ENCODE data around the gene KAT2A. TPM values are rescaled to one million over a fixed set of nuclear protein-coding genes. Genes with fewer than 3 reads are reported as not detected.

Gene KAT2A
- total RNA-seq, 1 experiment from 2014 or later, result 44.8 TPM

DNA sequence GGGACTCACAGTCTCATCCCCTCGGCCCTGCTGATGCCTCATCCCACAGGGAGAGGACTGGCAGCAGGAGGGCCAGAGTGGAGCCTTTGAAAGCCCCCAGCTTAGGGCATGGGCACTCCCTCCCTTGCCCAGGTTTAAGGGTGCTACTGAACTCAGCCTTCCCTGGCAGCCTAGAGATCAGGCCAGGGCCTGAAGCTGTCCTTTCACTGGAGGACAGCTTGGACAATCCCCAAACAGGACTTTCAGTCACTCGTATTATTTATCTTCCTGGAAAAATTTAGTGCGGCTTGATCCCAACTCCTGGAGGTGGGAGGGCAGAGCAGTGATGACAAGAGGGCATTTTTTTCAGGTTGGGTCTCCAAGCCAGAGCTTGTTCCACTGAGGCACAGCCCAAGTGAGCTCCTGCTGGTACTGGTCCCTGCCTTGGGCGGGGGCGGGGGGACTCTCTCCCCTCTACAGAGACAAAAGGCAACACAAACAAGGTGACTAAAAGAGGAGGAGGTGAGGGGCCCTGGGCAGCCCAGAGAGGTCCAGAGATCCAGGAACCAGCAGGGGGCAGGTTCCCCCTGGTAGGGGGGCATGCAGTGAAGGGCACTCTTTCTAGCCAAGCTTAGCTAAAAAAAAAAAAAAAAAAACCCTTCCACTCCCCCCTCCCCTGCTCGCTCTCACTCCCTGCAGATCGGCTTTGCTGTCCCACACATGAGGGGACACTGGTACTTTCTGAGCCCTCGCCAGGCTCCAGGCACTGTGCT lies 24.6 kb downstream of the KAT2A start (continued):
- TF ChIP-seq, protein P1, sequence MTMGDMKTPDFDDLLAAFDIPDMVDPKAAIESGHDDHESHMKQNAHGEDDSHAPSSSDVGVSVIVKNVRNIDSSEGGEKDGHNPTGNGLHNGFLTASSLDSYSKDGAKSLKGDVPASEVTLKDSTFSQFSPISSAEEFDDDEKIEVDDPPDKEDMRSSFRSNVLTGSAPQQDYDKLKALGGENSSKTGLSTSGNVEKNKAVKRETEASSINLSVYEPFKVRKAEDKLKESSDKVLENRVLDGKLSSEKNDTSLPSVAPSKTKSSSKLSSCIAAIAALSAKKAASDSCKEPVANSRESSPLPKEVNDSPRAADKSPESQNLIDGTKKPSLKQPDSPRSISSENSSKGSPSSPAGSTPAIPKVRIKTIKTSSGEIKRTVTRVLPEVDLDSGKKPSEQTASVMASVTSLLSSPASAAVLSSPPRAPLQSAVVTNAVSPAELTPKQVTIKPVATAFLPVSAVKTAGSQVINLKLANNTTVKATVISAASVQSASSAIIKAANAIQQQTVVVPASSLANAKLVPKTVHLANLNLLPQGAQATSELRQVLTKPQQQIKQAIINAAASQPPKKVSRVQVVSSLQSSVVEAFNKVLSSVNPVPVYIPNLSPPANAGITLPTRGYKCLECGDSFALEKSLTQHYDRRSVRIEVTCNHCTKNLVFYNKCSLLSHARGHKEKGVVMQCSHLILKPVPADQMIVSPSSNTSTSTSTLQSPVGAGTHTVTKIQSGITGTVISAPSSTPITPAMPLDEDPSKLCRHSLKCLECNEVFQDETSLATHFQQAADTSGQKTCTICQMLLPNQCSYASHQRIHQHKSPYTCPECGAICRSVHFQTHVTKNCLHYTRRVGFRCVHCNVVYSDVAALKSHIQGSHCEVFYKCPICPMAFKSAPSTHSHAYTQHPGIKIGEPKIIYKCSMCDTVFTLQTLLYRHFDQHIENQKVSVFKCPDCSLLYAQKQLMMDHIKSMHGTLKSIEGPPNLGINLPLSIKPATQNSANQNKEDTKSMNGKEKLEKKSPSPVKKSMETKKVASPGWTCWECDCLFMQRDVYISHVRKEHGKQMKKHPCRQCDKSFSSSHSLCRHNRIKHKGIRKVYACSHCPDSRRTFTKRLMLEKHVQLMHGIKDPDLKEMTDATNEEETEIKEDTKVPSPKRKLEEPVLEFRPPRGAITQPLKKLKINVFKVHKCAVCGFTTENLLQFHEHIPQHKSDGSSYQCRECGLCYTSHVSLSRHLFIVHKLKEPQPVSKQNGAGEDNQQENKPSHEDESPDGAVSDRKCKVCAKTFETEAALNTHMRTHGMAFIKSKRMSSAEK (CRISPR knock-in tag; IDR thresholded peaks at IDR 0.05; ENCODE audit: borderline replicate concordance), result no peak

GRCh38 chr17:42094375-42095069 lies 26.6 kb downstream of the KAT2A start:
- Mint-ChIP-seq H3K9me3 (no peaks in the 10 kb centered on the region), H3K27ac (no peak overlapping the region; the same call in 1 of the 2 replicates), H3K4me1 (peaks cover 28% of the 10 kb centered on the region), H3K27me3 (ENCODE audit: low read depth) (peaks cover 33% of the 10 kb centered on the region), H3K36me3 (no peaks in the 10 kb centered on the region), H3K4me3 (no peak overlapping the region)
- CTCF ChIA-PET, result interaction anchor here (0.7 to 1.1 kb wide), 4 partner anchors 21 to 67 kb away, joined by 3 to 4 read pairs (median 4); no protein-coding TSS in a partner anchor
- POLR2A ChIA-PET, result no interaction called here
- DNase-seq (ENCODE audit: low spot score), result no peak
- no peak for ATAC-seq
- TF ChIP-seq E2F5 (CRISPR knock-in tag; IDR thresholded peaks at IDR 0.05), result no peak
- no peak for TF ChIP-seq ZNF317 (CRISPR knock-in tag; IDR thresholded peaks at IDR 0.05; ENCODE audit: borderline replicate concordance, low read depth)
- TF ChIP-seq NFATC4 (CRISPR knock-in tag; IDR thresholded peaks at IDR 0.05), result no peak
- no peak for TF ChIP-seq NR1H2 (CRISPR knock-in tag; IDR thresholded peaks at IDR 0.05)

DNA sequence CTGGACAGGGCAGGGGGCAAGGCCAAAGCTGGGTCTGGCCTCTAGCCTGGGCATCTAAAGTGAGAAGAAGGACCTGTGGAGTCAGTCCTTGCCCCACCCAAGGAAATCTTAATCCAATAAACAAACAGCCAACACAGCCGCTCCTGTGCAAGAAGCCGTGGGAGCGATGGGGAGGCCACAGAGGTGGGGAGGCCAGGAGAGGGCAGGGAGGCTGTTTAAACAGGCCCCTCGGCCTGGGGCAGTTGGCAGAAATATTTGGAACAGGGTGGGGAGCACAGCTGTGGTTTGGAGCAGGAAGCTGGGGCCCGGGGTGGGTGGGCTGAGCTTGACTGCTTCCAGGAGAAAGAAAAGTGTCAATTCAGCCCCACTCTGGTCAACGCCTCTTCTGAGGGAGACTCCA lies 28.2 kb downstream of the KAT2A start:
- Mint-ChIP-seq H3K4me3 (no peak overlapping the region), H3K27ac (no peak overlapping the region), H3K9me3 (no peaks in the 10 kb centered on the region), H3K36me3 (no peaks in the 10 kb centered on the region), H3K4me1 (peaks cover 25% of the 10 kb centered on the region), H3K27me3 (ENCODE audit: low read depth) (peaks cover 23% of the 10 kb centered on the region)
- ChIA-PET POLR2A (interaction anchor here (0.6 kb wide), 1 partner anchor 28 kb away, joined by 5 read pairs; no protein-coding TSS in a partner anchor), CTCF (interaction anchor here (0.6 to 2.6 kb wide), 3 partner anchors 8 to 366 kb away, joined by 4 to 11 read pairs (median 5); no protein-coding TSS in a partner anchor)
- ATAC-seq, result no peak
- DNase-seq (ENCODE audit: low spot score), result no peak
- no peak for TF ChIP-seq E2F5 (CRISPR knock-in tag; IDR thresholded peaks at IDR 0.05)
- no peak for TF ChIP-seq EMX1 (CRISPR knock-in tag; IDR thresholded peaks at IDR 0.05)
- no peak for TF ChIP-seq GRHL2 (CRISPR knock-in tag; IDR thresholded peaks at IDR 0.05; ENCODE audit: insufficient replicate concordance, severe bottlenecking)
- no peak for TF ChIP-seq NFE2L1 (CRISPR knock-in tag; IDR thresholded peaks at IDR 0.05)
- no peak for TF ChIP-seq ETV6 (CRISPR knock-in tag; IDR thresholded peaks at IDR 0.05)
- no peak for TF ChIP-seq ZNF671 (CRISPR knock-in tag; IDR thresholded peaks at IDR 0.05)
- TF ChIP-seq SOX15 (CRISPR knock-in tag; IDR thresholded peaks at IDR 0.05), result no peak
- no peak for TF ChIP-seq NFATC4 (CRISPR knock-in tag; IDR thresholded peaks at IDR 0.05)
- TF ChIP-seq MXD4 (CRISPR knock-in tag; IDR thresholded peaks at IDR 0.05; ENCODE audit: borderline replicate concordance), result no peak
- no peak for TF ChIP-seq TCF7 (CRISPR knock-in tag; IDR thresholded peaks at IDR 0.05; ENCODE audit: low read depth)
- TF ChIP-seq MYBL2 (CRISPR knock-in tag; IDR thresholded peaks at IDR 0.05), result no peak
- TF ChIP-seq SP1 (CRISPR knock-in tag; conservative IDR thresholded peaks at IDR 0.05), result no peak
- TF ChIP-seq CDX4 (CRISPR knock-in tag; IDR thresholded peaks at IDR 0.05; ENCODE audit: borderline replicate concordance), result no peak
- TF ChIP-seq, protein P2, sequence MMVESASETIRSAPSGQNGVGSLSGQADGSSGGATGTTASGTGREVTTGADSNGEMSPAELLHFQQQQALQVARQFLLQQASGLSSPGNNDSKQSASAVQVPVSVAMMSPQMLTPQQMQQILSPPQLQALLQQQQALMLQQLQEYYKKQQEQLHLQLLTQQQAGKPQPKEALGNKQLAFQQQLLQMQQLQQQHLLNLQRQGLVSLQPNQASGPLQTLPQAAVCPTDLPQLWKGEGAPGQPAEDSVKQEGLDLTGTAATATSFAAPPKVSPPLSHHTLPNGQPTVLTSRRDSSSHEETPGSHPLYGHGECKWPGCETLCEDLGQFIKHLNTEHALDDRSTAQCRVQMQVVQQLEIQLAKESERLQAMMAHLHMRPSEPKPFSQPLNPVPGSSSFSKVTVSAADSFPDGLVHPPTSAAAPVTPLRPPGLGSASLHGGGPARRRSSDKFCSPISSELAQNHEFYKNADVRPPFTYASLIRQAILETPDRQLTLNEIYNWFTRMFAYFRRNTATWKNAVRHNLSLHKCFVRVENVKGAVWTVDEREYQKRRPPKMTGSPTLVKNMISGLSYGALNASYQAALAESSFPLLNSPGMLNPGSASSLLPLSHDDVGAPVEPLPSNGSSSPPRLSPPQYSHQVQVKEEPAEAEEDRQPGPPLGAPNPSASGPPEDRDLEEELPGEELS (CRISPR knock-in tag; IDR thresholded peaks at IDR 0.05), result no peak
- no peak for TF ChIP-seq CTCF (IDR thresholded peaks at IDR 0.05)
- TF ChIP-seq ESRRA (CRISPR knock-in tag; IDR thresholded peaks at IDR 0.05; ENCODE audit: borderline replicate concordance), result no peak
- TF ChIP-seq GTF2I (CRISPR knock-in tag; conservative IDR thresholded peaks at IDR 0.05), result no peak
- no peak for TF ChIP-seq RELA (CRISPR knock-in tag; IDR thresholded peaks at IDR 0.05; ENCODE audit: borderline replicate concordance)
